Measurements from ENCODE around the gene LRTM2. TPM values are rescaled to one million over a fixed set of nuclear protein-coding genes. Genes with fewer than 3 reads are reported as not detected.

The LRTM2 gene
- total RNA-seq, 1 donor from 2014 or later: not detected

DNA sequence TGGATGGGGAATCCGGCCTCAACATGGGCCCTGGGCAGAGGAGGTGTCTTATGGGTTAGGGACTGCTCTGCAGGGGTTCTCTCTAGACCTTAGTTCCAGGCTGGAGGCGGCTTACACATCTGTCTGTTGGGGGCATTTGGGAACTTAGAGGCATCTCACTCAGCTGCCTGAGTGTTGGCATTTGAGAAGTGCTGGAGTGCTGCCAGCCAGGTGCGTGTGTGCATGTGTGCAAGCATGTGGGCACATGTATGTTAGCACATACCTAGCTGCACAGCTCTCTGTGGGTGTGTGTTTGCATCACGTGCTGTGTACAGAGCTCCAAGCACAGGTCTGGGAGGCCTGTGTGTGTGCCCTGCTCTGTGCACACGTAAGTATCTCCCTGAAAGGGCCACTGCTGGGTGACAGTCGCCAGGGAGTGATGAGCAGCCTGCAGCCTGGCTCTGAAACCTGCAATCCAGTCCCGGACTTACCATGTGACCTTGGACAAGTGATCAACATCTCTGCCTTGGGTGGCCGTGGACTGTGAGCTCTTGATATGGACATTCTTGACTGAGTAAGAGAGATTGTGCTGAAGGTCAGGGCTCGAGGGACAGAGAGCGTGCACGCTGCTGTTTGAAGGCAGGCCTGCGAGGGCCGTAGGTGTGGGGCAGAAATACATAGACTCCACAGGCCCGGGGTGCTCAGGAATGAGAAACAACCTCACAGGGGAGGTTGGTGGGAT, 5.2 kb downstream of the LRTM2 start:
- ATAC-seq (no peak), DNase-seq (no peak)
- intact Hi-C loops (cut with micrococcal nuclease): no loop called here

DNA sequence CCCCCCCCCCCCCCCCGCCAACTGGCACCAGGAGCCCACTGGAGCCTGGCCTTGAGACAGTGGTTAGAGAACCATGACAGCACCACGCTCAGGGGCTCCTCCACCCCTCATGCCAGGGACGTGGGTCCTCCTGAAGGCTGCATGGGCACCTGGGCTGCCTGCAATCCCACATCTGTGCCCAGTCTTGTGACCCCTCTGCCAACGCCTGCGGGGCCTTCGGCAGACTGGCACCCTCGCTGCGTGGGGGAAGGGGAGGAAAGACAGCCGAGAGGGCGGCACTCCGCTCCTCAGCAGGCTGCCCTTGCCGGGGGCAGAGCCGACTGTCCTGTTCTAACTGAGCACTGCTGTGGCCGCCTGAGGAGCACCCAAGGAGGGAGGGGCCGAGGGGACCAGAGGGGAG, 6.0 kb downstream of the LRTM2 start:
- ATAC-seq: no peak
- intact Hi-C loops (cut with micrococcal nuclease): no loop called here
- DNase-seq: no peak

DNA sequence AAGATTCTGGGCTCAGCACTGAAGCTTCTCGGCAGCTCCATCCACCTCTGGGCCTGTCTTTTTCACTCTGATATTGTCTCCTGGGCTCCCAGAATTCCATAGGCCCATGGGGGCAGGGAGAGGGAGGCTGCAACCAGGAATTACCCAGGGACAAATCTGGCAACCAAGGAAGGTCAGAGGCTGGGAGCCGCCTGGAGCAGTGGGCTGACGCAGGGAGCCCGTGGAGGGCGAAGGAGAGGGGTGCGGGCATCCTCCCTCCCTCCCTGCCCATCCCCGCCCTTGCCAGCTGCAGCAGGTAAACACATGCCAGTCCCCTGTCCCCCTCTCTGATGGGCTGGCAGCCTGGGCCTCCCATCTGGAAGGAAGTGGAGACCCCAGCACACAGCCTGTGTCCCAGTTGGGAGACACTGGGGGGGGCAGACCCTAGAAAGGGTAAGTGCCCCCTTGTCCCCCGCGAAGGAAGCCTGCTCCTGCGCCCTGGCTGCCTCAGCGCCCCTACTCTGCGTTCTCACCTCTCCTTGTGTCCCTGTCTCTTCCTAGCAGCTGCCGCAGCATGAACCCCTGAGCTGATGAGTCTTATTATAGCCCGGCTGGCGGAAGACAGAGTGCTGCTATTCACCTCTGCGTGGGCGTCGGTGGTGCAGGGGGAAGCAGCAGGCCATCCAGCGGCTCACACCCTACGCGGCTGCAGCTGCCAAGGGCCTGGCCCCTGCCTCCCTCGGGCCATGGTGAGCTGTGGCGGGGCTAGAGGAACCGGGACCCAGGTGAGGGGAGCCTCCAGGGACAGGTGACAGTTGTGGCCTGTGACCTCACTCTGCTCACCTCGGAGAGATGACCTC, 6.7 kb downstream of the LRTM2 start:
- DNase-seq (no peak), ATAC-seq (no peak)
- intact Hi-C loops (cut with micrococcal nuclease): no loop called here

DNA sequence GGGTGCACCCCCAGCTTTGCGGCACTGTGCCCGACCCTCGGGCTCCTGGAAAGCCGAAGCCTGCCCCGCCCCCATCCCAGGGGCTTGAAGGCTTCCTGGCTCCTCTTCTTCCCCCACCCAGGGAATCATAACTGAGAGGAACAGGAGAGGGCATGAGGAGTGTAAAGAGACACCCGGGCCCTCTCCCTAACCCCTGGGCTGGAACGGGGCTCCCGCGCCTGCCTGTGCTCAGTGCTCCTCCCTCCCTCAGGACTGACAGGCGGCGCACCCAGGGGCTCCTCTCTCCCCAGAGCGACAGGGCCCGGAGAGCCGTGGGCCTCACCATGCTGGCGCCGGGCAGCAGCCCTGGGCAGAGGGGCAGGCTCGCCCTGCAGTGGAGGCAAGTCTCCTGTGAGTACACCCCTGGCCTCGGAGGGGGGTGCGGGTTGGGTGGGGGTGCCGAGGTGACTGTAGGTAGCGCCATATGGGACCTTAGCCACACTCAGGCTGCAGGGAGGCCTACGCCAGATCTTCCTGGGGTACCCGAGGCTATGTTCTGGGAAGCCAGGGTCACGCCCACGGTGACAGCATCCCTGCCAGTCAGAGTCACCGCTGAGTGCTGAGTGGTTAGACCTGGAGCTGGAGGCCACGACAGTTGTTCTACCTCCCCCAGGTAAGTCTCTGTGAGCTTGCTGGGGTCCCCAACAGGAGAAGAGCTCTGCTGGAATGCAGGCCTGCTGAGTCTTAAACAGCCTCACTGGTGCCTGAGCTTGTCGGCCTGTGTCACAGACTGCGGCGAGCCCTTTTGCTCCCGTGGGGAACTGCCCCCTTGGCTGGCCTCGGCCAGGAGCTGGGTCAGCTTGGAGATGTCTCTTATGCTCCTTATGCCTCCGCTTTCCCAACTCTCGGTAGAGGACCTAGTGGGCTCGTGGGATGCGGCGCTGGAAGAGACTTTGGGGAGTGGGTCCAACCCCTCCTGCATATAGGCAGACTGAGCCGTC, 7.8 kb downstream of the LRTM2 start:
- no peak for ATAC-seq
- intact Hi-C loops (cut with micrococcal nuclease): no loop called here

DNA sequence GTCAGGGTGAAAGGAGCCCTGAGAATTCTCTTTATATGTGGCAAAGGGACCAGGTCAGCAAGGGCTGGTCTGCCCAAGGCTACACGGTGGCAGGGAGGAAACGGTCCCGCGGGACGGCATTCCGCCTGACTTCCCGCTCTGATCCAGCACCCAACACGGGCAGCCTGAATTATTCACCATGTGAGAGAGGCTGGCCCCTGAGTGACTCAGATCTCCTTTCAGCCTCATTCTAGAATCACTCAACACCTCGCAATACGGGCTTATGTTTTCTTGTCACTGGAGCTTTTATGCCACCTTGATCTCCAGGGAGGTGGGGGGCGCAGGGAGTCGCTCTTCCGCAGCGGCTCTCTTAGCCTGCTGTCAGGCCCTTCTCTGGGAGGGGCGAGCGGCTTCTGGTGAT, 8.5 kb downstream of the LRTM2 start:
- ATAC-seq: no peak
- DNase-seq: no peak
- intact Hi-C loops (cut with micrococcal nuclease): no loop called here

More for the DNA sequence above, 7.8 kb downstream of the LRTM2 start:
- DNase-seq: no peak

DNA sequence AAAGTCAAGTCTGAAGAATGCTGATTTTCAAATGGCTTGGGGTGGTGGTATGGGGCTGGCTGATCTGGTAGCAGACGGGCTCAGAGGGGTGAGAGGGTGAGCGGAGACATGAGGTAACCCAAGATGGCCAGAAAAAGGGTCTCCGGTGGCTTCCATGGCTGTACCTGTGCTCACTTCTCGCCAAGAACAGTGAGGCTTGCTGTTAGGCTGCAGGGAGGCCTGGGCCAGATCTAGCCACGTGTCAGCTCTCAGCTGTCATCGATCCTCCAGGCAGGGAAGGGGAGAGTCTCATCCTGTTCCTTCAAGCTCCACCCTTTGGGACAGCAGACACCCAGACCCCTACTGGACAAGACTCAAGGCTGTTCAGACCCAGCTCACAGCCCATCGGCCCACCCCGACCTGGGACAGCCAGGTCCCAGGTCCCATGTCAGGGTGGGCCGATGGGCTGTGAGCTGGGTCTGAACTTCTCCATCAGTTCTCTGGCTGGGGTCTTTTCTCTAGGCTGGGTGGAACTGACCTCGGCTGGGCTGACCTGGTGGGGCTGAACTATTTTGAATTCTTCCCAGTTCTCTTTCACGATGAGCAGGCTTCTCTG, 9.0 kb downstream of the LRTM2 start:
- DNase-seq (no peak), ATAC-seq (no peak)
- intact Hi-C loops (cut with micrococcal nuclease): no loop called here

DNA sequence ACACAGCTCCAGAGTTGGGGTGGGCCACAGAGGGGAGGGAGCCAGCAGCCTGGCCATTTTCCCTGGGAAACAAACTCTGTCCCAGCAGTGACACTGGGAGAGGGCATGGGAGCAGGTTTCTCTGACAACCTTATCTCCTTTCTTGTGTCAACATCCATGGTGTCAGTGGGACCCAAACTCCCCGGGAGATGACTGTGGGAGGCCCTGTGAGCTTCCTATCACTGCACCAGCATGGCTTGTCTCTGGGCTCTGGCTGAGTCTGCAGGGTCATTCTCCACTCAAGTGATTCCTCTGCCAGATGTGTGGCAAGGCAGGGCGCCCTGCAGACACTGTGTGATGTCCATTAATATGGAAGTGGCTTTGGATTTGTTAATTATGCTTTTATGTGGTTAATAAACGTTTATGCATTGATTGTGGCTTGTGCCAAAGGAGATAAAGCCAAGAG, 10.1 kb downstream of the LRTM2 start:
- DNase-seq (no peak), ATAC-seq (no peak)
- intact Hi-C loops (cut with micrococcal nuclease): no loop called here

DNA sequence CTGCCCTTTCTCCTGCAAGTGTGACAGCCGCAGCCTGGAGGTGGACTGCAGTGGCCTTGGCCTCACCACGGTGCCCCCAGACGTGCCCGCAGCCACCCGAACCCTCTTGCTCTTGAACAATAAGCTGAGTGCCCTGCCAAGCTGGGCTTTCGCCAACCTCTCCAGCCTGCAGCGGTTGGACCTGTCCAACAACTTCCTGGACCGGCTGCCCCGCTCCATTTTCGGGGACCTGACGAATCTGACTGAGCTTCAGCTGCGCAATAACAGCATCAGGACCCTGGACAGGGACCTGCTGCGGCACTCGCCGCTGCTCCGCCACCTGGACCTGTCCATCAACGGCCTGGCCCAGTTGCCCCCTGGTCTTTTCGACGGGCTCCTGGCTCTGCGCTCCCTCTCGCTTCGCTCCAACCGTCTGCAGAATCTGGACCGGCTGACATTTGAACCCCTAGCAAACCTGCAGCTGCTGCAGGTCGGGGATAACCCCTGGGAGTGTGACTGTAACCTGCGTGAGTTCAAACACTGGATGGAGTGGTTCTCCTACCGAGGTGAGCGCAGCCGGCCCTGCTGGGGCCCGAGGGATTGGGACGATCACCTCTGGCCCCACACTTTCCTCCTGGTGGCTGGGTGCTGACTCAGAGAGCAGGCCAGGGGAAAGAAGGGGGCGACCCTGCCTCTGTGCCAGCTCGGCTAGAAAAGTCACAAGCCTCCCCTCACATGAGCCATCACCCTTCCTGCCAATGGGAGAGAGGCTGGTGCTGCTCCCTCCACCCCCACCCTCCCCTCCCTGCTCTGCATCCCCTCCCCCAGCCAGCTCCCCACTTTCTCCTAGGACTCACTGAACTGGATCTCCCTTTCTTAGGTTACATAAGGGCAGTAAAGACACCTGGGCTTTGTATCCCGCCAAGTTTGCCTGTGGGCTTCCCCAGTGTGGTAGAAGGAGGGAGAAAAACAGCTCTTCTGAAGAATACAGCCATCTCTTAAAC, 10.9 kb downstream of the LRTM2 start:
- peak; percentile 88 for ATAC-seq
- DNase-seq: peak; percentile 68
- intact Hi-C loops (cut with micrococcal nuclease): no loop called here

DNA sequence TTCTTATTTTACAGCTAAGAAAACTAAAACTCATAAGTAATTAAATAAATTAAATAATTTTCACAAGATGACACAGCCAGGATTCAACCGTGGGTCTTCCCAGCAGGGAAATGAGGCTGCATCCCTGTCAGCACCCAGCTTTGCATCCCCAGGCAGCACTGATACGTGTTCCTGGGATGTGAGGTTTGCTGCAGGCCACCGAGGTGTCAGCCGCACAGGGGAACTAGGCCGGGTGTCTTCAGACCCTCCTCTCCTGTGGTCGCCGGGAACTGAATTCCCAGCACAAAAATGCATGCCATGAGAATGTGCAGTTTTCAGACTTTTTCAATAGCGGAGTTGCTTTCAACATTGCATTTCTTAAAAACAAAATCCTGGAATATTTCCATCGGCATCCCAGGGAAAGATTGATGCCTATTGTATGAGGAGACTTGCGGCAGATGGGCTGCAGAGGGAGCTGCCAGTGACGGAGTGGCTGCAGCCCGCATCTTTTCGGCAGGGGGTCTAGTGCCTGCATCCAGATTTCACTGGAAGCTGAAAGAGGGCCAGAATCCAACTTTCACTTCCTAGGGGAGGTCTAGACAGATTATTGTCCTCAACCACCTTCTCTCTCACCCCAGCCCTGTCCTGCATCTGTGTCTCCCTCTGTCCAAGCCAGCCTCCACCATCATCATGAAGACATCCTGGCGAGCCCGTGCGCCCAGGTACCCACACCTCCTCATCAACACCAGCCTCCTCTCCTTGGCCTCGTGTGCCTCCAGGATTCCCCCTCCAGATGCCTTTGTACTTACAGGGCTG, 12.6 kb downstream of the LRTM2 start:
- ATAC-seq: no peak
- DNase-seq: no peak
- intact Hi-C loops (cut with micrococcal nuclease): no loop called here

DNA sequence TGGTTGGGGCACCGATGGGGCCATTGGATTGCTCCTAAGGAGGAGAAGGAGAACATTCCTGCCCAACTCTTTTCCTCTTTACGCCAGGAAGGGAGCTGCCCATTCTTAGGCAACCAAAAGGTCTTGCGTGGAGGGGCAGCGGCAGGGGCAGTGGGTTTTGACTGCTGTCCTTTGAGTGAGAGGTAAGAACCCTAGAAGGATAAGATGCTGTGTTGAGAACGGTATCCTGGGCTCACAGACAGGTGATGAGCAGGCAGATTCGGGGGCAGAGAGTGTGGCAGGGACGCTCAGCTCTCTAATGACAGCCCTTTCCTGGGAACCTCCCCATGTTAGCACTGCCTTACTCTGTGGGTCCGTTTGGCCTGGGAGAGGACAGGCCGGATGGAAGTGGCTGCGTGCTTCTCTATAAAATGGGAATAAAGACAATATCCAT, 13.2 kb downstream of the LRTM2 start:
- intact Hi-C loops (cut with micrococcal nuclease): no loop called here
- no peak for ATAC-seq
- no peak for DNase-seq

DNA sequence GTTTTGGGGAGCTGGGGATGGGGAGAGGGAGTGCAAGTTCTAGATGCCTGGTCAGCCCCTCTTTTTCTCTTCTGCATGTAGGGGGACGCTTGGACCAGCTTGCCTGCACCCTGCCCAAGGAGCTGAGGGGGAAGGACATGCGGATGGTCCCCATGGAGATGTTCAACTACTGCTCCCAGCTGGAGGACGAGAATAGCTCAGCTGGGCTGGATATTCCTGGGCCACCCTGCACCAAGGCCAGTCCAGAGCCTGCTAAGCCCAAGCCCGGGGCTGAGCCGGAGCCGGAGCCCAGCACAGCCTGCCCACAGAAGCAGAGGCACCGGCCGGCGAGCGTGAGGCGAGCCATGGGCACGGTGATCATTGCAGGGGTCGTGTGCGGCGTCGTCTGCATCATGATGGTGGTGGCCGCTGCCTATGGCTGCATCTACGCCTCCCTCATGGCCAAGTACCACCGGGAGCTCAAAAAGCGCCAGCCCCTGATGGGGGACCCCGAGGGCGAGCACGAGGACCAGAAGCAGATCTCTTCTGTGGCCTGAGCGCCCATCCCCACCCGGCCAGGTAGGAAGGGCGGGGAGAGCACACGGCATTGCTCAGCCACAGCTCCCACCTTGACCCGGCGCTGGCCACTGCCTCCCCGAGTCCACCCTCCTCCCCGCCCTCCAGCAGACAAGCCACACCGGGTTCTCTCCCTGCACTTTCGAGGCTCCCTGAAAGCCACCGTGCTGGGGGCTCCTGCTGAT, 14.0 kb downstream of the LRTM2 start:
- no peak for DNase-seq
- intact Hi-C loops (cut with micrococcal nuclease): no loop called here
- ATAC-seq: no peak

DNA sequence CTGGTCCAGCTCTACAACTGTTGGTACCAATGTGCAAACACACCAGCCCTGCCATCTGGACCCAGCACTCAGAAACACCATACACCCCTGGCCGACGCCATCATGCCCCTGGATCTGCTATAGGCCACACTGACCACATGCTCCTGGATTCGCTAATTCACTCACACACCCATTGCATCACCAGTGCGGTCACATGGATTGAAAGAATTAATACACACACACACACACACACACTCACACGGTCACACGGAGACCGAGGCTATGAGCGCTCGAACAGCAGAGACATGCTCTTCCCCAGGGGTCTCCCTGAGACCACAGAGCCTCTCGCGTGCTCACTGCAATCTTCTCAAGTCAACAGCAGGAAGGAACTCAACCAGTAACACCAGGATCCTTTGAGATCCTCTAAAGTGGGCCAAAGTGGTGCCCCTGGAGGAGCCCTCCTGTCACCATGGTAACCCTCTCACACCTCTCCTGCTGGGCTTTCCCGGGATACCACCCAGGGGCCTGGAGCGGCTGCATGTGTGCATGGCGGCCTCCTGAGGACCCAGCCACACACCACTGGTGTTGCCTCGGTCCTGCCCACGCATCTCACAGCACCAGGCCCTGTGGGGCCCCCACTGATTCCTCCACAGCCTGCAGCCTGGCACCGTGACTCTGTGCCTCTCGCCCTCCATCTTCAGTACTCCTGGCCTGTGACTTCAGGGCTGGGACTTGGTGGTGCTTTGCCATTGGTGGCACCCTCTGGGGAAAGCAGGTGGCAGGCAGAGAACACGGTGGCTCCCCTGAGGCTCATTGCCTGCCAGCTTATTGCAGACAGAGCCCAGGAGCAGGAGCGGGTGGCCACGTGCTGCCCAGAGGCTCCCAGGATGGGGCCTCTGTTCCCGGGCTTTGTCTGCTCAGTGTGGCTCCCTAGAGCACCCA, 15.1 kb downstream of the LRTM2 start:
- intact Hi-C loops (cut with micrococcal nuclease): no loop called here
- DNase-seq (no peak), ATAC-seq (no peak)

DNA sequence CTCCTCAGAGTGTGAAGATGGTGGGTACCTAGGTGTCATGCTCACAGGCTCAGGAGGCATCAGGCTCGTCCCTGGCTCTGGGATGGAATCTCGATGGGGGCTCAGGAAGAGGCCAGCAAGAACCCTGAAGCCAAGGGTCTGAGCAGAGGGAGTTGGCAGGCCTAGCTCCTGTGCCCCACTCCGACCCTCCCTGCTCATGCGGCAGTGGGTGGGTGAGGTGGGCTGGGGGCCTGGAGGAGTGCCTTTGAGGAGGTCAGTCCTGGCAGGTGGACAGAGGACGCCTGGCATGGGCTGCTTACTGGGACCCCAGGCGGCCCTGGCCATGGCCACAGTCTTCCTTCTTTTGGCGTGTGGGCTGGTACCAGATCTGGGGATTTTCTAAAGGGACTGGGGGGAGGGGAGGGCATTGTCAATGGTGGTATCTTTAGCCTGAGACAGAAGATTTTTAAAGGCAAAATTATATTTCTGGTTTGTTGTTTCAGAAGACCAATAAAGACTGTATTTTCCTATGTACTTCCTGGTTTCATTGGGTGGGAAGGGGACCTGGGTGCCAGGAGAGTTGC, 16.0 kb downstream of the LRTM2 start:
- ATAC-seq (no peak), DNase-seq (no peak)
- intact Hi-C loops (cut with micrococcal nuclease): no loop called here

DNA sequence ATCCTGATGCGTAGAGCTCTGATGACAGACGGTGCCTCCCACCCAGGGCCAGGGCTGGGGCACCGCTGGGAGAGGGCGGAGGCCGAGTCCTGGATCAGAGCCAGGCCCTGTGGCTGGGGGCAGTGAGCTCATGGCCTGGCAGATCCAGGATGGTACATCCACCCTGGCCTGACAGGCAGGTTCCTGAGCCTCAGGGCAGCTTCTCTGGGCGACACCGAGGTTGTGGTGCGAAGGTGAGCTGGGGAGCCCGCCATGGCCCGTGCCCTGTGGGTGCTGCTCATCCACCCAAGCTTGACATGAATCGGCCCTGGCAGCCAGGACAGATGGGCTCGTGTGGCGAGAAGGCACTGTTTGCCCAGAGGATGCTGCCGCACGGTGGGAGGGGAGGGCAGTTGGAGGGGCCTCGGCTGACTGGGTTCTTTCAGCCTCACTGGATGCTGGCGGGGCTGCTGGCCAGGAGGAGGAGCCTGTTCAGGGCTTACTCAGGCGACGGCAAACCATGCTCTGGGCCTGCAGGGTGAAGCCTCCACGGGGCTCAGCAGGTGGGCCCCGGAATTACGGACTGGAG, 16.6 kb downstream of the LRTM2 start:
- DNase-seq: no peak
- intact Hi-C loops (cut with micrococcal nuclease): no loop called here
- no peak for ATAC-seq

All from left ventricle myocardium superior (tissue), 1 donor.